ENCODE data around the gene NODAL.
A peak's percentile ranks its signal among the peaks of the same experiment; 100 is the strongest.

NODAL gene

GRCh38 chr10:70476249-70477035, 35.0 kb upstream of the NODAL start:
- no peaks in the 10 kb centered on the region for H3K9me3 Mint-ChIP-seq
- no peak overlapping the region for H3K27ac Mint-ChIP-seq
- H3K36me3 Mint-ChIP-seq (ENCODE audit: low read depth), result no peaks in the 10 kb centered on the region
- peaks cover 53% of the 10 kb centered on the region for H3K4me1 Mint-ChIP-seq (ENCODE audit: low read depth)
- H3K4me3 Mint-ChIP-seq, result no peak overlapping the region
- no peak for DNase-seq
- peaks cover 52% of the 10 kb centered on the region for H3K27me3 Mint-ChIP-seq

DNA sequence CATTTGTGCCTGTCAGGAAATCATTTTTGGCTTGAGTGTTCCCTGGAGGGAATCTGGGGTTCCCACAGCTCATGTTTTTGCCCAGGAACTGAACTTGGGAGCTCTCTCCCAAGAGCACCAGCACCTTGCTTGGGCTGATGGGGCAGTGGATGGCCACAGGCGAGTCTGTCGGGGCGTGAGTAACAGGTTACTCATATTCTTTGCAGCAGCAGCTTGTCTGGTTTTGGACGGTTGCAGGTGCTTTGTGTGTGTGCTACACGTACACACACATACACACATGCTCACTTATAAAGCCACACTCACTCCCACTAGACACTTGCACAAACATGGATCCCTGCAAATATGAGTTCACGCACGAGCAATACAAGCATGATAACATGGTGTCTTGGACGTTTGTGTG, 34.2 kb upstream of the NODAL start:
- Mint-ChIP-seq H3K27me3 (peaks cover 49% of the 10 kb centered on the region), H3K9me3 (no peaks in the 10 kb centered on the region), H3K27ac (no peak overlapping the region), H3K4me1 (ENCODE audit: low read depth) (peaks cover 47% of the 10 kb centered on the region), H3K36me3 (ENCODE audit: low read depth) (no peaks in the 10 kb centered on the region), H3K4me3 (no peak overlapping the region)
- DNase-seq, result no peak

DNA sequence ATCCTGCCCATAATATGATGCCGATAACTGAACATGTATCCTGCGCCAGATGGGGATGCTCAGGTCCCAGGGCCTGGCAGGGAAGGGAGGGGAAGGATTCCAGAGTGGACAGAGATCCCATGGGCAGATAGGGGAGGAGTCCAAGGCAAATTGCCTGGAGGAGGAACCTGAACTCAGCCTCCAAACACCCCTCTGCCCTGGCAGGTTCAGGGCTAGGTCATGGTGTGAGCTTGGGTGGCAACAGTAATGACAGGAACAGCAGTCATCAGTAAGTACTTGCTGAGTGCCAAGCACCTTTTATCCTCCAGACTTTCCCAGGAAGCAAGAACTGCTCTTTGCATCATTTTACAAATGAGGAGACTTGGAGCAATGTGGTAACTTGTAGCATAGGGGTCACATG, 33.3 kb upstream of the NODAL start:
- Mint-ChIP-seq H3K4me1 (ENCODE audit: low read depth) (peaks cover 39% of the 10 kb centered on the region), H3K27ac (no peak overlapping the region), H3K4me3 (no peak overlapping the region), H3K27me3 (peaks cover 41% of the 10 kb centered on the region), H3K36me3 (ENCODE audit: low read depth) (no peaks in the 10 kb centered on the region), H3K9me3 (no peaks in the 10 kb centered on the region)
- no peak for DNase-seq

GRCh38 chr10:70472799-70473454, 31.4 kb upstream of the NODAL start:
- Mint-ChIP-seq H3K4me3 (no peak overlapping the region), H3K4me1 (ENCODE audit: low read depth) (peaks cover 29% of the 10 kb centered on the region), H3K27me3 (peaks cover 33% of the 10 kb centered on the region), H3K27ac (no peak overlapping the region), H3K36me3 (ENCODE audit: low read depth) (no peaks in the 10 kb centered on the region), H3K9me3 (no peaks in the 10 kb centered on the region)
- DNase-seq, result no peak

DNA sequence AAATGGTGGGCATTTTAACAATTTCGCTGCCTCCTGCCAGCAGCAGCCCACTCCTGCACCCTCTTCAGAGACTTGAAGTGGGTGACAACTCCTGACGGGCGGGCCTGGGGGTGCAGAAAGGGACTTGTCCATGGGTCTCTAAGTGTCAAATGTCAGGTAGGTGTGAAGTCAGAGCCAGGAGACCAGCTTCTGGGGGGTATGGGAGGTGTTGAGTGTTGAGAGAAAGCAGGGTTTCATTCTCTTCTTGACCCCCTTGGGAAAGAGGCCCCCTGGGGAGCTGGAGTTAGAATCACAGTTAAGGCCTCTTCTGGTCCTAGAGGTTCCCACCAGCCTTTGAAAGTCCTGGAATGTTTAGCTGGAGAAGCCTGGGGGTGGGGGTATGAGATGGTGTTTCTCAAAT, 25.5 kb upstream of the NODAL start:
- no peak for DNase-seq
- Mint-ChIP-seq H3K27me3 (no peaks in the 10 kb centered on the region), H3K4me1 (ENCODE audit: low read depth) (peaks cover 2% of the 10 kb centered on the region), H3K36me3 (ENCODE audit: low read depth) (no peaks in the 10 kb centered on the region), H3K27ac (no peak overlapping the region), H3K4me3 (no peak overlapping the region), H3K9me3 (no peaks in the 10 kb centered on the region)

GRCh38 chr10:70465832-70466231, 24.4 kb upstream of the NODAL start:
- no peak overlapping the region for H3K4me3 Mint-ChIP-seq
- no peaks in the 10 kb centered on the region for H3K36me3 Mint-ChIP-seq (ENCODE audit: low read depth)

GRCh38 chr10:70465278-70465677, 23.8 kb upstream of the NODAL start:
- H3K27ac Mint-ChIP-seq, result no peak overlapping the region
- peaks cover 2% of the 10 kb centered on the region for H3K4me1 Mint-ChIP-seq (ENCODE audit: low read depth)
- H3K9me3 Mint-ChIP-seq, result no peaks in the 10 kb centered on the region
- DNase-seq, result no peak
- no peak overlapping the region for H3K4me3 Mint-ChIP-seq
- peaks cover 9% of the 10 kb centered on the region for H3K27me3 Mint-ChIP-seq
- H3K36me3 Mint-ChIP-seq (ENCODE audit: low read depth), result no peaks in the 10 kb centered on the region

More at GRCh38 chr10:70465832-70466231, 24.4 kb upstream of the NODAL start:
- peaks cover 5% of the 10 kb centered on the region for H3K27me3 Mint-ChIP-seq
- H3K27ac Mint-ChIP-seq, result no peak overlapping the region
- no peaks in the 10 kb centered on the region for H3K9me3 Mint-ChIP-seq
- DNase-seq, result no peak
- peaks cover 2% of the 10 kb centered on the region for H3K4me1 Mint-ChIP-seq (ENCODE audit: low read depth)

DNA sequence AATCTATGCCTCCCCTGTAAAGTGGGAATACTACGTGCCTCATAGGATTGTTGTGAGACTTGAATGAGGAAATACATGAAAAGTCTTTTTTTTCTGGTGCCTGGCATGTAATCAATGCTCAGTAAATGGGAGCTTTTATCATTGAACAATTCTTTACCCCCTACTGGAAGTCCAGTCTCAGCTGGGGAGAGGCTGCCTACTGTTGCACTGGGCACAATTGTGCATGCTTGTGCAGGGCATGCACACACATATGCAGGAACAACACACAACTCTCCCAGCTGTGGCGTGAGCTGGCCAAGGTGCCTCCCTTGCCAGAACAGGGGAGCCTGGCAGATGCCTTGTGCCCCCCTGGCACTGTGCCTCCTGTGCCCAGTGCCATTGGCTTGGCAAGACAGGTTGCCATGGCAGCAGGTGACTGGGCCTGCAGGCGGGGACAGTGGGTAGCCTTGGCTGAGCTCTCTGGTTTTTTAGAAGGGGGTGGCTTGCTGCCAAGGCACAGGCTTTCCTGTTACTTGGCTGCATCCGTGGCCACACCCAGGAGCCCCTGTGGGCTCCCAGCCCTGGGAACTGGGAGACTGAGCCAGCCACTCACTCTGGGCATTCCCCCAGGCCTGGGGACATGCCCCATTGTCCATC, 21.0 kb upstream of the NODAL start:
- Mint-ChIP-seq H3K27me3 (peaks cover 32% of the 10 kb centered on the region), H3K4me1 (ENCODE audit: low read depth) (peaks cover 9% of the 10 kb centered on the region), H3K9me3 (no peaks in the 10 kb centered on the region), H3K27ac (no peak overlapping the region), H3K4me3 (no peak overlapping the region), H3K36me3 (ENCODE audit: low read depth) (no peaks in the 10 kb centered on the region)
- DNase-seq, result no peak

- no peak overlapping the region for H3K27ac Mint-ChIP-seq
- no peak overlapping the region for H3K4me3 Mint-ChIP-seq
- peaks cover 40% of the 10 kb centered on the region for H3K27me3 Mint-ChIP-seq
- H3K36me3 Mint-ChIP-seq (ENCODE audit: low read depth), result no peaks in the 10 kb centered on the region
- H3K4me1 Mint-ChIP-seq (ENCODE audit: low read depth), result peaks cover 9% of the 10 kb centered on the region
- DNase-seq, result peak; percentile 64
- no peaks in the 10 kb centered on the region for H3K9me3 Mint-ChIP-seq
Observed at GRCh38 chr10:70461397-70462348, 20.2 kb upstream of the NODAL start.

GRCh38 chr10:70459774-70460490, 18.5 kb upstream of the NODAL start:
- Mint-ChIP-seq H3K9me3 (no peaks in the 10 kb centered on the region), H3K4me1 (ENCODE audit: low read depth) (peaks cover 9% of the 10 kb centered on the region), H3K27me3 (peaks cover 52% of the 10 kb centered on the region)

DNA sequence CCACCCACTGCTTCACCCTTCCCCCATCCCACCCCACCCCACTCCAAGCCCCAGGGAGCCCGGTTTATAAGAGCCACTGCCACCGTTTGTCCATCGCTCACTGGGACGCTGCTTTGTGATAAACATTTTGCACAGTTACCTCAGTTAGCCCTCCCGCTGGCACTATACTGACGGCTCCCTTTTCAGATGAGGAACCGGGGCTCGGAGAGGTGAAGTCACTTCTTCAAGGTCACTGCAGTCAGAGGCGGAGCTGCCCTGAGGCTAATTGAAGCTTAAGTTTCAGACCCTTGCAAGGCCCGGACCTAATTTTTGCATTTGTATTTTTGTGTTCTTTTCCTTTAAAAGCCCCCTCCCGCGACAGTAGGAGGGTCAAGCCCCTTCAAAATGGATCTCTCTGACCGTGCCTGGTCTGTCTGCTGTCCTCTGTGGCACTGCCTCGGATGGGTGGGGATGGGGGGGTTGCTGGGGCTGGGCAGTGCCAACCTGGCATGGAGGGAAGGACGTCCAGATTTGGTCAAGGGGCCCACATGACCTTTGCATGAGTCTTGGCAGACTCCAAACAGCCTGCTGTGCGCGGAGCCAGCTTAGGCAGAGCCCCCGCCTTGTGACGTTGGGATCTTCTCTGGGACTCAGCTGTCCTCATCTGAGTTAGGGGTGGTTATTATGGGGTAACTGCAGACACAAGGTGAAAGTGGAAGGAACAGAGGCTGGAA, 17.7 kb upstream of the NODAL start:
- H3K27ac Mint-ChIP-seq, result no peak overlapping the region
- H3K27me3 Mint-ChIP-seq, result peaks cover 52% of the 10 kb centered on the region
- peaks cover 9% of the 10 kb centered on the region for H3K4me1 Mint-ChIP-seq (ENCODE audit: low read depth)
- H3K4me3 Mint-ChIP-seq, result no peak overlapping the region
- no peaks in the 10 kb centered on the region for H3K9me3 Mint-ChIP-seq
- DNase-seq, result no peak
- no peaks in the 10 kb centered on the region for H3K36me3 Mint-ChIP-seq (ENCODE audit: low read depth)

More at GRCh38 chr10:70459774-70460490, 18.5 kb upstream of the NODAL start:
- Mint-ChIP-seq H3K27ac (no peak overlapping the region), H3K4me3 (no peak overlapping the region), H3K36me3 (ENCODE audit: low read depth) (no peaks in the 10 kb centered on the region)
- DNase-seq, result no peak

DNA sequence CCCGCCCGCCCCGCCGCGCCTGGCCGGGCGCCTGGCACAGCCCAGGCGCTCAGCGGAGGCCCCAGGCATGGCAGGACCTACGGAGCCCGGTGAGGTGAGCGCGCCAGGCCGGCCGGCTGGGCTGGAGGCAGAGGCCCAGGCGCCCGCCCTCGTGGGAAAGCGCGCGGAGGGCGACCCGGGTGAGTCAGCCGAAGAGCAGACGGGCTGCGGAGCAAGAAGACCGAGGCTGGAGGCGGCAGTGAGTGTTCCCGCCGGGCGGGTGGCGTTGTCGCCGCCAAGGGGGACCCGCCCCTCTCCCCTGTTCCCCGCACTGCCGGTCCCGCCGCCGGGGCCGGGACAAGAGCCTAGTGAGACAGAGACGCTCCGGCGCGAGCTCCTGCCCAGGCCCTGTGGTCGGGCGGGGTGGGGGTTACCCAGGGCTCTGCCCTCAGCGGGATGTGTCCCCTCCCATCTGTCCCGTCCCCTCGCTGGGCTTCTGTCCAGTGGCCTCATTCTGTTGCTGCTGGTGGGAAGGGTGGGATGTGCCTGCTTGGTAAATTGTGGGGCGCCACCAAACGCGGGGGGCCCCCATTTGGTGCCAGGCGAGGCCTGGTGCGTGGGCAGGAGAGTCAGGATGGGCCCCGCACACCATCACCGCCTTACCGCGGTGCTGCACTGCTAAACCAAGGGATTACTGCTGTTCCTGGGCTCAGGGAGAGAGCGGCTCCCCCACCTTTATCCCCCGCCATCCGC, 17.0 kb upstream of the NODAL start:
- Mint-ChIP-seq H3K27ac (no peak overlapping the region), H3K36me3 (ENCODE audit: low read depth) (no peaks in the 10 kb centered on the region), H3K27me3 (peaks cover 52% of the 10 kb centered on the region), H3K9me3 (no peaks in the 10 kb centered on the region), H3K4me3 (peak overlapping the region; percentile 38), H3K4me1 (ENCODE audit: low read depth) (peaks cover 9% of the 10 kb centered on the region)
- DNase-seq, result peak; percentile 70

All from activated T-cell treated with anti-CD3 and anti-CD28 coated beads, Interleukin-2, amount 50 U/mL, for 24 hours (primary cell).